Stimulated activated CD8-positive, alpha-beta memory T cell treated with anti-CD3 and anti-CD28 coated beads, Interleukin-4, amount 100 ng/mL, for 1 hour (primary cell): ENCODE measurements around the gene TLCD1.

ENCODE experiments used
- DNase-seq, 2 donors: peaks; one replicate each; pipeline ENCODE4 v3.0.0-alpha.2; 2020; ENCODE audit warnings: low read depth in 2 of 2, low spot score in 1 of 2

The TLCD1 gene

DNA sequence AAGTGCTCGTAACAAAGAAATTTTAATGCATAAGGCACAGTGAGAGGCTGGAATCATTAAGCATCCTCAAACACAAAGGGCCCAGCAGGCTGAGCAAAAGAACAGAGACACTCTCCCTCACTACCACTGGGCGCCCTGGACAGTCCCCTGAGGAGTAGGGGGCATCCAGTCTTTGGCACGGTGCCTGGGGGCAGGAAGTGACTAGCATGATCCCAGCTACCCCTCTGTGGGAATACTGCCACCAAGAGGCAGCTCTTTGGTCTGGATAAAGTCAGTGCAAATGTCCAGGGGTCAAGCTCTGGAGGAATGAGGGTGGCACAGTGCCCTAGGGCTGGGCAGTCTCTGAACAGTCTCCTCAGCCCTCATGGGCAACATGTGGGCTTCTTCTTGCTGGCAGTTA, 11.8 kb downstream of the TLCD1 start:
- no peak for DNase-seq

DNA sequence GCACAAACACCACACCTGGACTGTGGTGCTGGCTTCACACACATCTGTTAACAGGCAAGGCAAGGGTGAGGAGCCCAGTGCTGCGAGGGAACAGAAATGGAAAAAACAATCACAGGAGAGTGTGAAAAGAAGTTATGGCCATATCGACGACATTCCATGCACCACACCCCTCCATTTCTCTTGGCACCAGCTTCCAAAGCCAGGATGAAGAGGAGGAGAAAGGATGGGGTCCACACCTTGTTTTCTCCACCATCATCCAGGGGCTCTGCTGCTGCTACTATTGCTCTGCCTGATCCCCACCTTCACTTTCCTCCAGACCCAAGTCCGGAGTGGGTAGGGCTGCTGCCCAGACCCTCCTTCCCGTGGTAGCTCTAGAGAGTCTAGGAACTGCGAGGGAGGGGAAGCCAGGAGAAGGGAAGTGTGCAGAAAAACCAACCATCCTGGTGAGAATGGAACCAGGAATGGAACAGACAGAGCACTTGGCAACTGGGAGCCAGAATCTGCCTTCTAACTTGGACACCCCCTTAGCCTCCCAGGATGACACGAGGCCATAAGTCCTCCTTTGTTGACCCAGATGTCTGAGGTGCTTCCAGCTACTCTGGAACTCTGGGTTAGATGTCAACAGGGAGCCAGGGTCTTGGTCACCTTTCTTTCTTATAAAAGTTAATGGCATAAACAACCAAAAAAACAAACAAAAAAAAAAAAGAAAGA, 13.2 kb downstream of the TLCD1 start:
- no peak for DNase-seq

DNA sequence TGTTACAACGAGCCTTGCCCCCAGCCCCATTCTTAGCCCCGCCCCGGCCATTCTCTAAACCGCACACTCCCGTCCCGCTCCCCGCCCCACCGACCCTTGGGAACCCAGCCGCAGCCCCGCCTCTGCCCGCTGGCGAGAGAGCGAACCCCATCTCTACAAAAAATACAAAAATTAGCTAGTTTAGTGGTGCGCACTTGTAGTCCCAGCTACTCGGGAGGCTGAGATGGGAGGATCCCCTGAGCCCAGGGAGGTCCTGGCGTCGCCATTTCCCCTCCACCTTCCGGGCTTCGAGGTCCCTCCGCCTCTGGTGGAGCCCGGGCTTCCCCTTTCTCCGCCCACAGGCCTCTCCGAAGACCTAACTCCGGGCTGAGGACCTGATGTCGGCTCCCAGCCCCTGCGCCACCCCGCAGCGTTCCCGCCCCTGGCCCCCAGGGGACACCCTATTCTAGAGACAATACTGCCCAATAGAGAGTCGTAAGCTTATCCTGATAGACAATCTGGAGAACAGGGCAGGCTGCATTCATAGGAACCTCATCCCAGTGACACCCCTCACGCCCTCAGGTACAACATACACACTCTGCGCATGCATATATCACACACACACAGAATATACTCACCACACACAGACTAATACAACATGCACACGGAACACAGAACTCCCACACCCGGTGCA, 13.9 kb downstream of the TLCD1 start:
- DNase-seq = no peak

DNA sequence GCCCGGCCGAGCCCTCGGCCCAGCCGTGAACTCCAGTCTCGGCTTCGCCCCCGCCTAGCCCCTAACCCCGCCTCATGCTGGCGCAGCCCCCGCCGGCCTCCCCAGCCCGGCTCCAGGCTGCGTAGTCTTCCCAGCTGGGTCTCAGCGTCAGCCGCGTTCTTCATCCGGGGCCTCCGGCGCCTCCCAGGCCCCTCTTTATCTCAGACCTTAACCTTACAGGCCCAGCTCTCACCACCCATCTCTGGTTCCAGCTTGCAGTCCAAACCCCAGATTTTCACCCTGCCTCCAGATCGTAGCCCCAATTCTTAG, 14.4 kb downstream of the TLCD1 start, which contains the start of gene PROCA1:
Gene PROCA1, minus strand, starts transcription at position 166 of the 309 bp plus-strand sequence. CDS start 228 bp downstream, outside the sequence.
- DNase-seq = no peak

DNA sequence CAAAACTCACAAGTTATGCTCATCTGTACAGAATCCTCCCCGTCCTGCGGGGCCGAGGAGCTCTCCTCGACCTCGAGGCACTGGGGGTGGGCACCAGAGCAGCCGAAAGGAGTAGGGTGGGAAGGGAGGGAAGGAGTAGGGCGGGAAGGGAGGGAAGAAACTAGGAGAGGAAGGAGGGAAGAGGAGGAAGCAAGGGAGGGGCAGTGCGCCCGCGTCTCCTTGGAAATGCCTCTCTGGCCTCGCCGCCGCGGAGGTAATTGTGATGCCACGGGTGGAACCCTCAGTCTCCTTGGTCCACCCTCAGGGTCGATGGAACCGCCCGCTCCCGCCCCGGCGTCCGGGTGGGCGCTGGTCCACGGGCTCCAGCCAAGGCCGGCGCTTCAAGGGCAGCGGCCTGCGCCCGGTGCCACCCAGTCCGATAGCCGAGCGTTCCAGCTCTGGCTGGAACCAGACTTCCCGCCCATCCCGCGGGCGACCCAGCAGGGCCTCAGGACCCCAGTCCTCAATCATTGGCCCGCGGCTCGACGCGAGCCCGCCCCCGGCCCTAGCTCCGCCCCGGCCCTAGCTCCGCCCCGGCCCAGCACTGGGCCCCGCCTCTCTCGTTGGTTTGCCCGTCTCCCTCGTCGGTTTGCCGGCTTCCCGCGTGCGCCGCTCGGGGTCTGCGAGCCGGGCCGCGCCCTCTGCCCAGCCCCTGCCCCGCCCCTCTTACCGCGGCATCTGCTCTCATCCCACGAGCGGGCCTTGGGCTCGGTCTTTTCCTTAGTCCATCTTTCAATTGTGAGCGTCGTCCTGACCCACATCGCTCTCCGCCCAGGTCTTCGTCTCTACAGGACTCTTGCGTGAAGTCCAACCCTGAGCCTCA, 14.9 kb downstream of the TLCD1 start:
- peak; percentile 68 to 81 for DNase-seq

DNA sequence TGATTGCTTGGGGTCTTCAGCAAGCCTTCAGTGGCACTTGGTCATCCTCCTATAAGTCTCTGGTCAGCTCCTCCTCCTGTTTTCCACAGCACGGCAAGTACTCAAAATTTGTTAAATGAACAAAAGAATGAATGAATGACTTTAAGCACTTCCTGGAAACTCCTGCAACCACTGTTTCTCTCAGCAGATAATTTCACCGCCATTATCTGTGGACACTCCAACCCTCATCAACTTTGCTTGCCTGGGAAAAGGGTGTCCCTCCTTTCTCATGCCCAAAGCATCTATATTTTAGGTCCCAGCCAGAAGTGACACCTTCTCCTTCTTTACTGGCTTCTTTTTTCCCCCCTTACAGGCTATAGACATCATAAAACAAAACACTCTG, 18.7 kb downstream of the TLCD1 start:
- DNase-seq = no peak

DNA sequence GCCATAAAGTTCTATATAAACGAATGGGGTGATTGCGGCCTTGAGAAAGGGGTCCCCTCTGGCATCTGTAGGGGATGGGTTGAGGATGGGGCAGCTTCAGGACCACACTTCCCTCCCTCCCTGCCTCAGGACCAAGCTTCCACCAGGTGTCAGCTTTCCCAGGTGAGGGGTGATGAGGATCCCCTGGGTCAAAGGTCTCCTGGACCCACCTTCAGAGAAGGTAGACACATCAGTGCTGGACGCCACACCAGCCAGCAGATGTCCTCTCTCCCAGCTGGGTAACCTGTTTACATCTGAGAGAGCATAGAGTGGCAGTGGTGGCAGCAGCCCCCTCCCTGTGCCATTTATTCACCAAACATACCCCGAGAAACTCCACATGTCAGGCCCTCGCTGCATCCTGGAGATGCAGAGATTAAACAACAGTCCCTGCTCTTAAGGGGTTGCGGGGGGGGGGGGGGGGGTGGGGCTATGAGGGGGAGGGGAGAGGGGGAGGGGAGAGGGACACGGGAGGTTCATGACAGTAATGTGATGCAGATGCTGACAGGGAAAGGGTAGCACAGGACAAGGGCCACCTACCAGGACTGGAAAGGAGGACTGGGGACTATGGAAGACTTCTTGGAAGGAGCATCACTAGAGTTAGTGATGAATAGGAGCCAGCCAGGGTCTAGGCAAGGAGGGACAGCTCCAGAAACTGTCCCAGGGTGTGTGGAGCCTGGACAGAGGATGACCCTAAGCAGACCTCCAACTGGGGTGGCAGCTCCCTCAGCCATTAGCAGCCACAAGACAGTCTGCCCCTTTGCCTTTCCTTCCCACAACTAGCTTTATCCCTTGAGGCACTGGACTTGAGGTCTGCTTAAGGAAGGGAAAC, 19.3 kb downstream of the TLCD1 start:
- DNase-seq = no peak

DNA sequence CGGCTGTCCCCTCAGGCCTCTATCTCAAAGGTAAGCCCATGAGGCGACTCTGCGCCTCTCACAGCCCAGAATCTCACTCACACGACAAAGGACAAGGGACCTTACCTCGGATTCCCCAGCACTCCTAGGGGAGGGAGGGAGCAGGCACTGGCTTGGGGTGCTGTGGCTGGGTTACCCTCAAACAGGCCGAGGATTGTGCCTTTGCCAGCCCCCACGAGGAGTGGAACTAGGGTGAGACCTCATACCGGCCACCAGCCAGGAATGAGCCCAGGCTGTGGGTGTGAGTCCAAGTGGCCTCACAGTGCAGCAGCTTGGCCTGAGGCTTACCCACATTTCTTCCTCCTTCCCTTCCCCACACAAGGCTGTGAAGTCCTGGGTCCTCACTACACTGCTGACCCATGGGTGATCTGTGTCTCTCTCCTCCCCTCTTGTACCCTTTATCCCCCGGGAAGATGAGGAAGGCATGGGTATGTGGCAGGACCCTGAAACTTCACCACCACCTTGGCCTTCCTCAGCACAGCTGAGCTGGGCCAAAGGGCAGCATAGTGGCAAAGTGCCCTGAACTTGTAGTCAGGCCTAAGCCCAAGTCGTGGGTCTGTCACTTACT, 20.2 kb downstream of the TLCD1 start:
- DNase-seq = no peak

DNA sequence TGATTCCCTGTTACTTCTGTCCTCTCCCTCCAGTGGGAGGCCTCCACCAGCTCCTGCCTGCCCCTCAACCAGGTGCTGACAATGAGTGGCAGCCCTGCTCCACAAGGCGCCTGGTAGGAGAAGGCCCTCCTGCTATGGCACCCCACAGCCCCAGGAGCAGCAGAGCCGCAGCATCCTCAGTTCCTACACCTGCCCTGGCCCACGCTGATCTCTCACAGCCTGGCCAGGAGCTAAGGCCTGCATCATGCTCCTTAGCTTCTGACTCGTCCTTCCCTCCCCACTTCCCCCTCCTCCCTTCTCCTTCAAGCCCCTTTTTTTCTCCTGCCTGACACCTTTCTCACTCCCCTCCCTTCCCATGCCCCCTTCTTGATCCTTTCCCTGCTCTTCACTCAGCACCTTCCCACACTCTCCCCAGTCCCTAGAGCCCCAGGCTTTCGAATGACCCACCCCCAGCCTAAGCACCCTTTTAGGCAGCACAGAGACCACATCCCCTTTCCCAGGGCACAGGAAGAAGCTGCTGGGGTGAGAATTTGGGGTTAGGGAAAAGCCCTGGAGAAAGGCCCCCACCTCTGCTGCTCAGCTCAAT, 20.9 kb downstream of the TLCD1 start:
- DNase-seq = no peak

DNA sequence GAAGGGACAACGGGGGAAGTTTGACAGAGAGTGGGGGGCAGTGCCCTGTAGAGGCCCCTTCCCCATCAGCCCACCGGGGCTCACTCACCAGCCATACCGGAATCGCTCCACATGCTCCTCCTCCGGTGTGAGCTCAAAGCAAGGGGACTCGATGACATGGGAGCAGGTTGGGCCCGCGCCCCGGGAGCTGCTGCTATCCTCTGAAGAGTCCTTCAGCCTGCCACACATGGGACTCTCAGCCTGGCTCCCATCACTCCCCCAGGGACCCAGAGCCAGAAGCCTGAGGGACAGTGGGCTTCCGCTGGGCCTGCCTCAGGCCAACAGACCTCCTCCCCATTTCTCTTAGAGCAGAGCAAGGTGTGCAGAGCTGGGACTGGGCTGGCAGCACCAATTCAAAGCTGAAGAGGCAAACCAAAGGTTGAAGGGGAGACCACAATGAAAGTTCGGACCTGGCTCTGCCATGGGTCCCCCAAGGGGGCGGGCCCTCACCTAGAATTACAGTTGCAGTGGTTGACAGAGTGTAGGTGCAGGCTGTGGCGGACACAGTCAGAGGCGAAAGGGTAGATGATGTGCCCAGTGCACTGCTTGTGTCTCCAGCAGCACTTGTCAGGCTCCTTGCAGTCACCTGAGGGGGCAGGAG, 21.7 kb downstream of the TLCD1 start:
- no peak for DNase-seq

DNA sequence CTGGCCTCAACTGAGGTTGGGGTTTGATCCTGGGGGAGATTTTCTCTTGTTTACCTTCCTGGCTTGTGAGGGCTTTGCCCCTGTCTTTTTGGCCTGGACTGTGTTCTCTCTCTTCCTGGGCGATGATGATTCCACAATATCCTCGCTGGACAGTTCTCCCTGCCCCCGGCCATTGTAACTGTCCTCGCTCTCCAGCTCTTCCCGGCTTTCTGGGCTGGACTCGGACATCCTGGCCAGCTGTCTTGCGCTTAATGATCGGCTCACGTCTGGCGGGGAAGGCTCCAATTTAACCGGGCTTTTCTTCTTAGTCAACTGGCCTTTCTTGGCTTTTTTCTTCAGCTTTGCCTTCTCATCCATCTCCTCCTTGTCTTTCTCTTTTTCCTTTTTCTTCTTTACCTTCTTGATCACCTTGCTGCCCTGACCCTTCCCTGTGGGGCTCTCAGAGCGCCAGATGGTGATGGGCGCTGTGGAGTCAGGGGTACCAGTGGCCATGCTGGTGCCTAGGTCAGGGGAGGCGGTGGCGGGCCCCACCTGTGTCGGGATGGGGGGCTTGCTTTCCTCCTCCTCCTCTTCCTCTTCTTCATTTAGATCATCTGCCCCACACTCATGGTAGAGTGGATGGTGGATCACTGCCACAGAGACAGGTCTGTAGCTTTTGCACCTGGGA, 22.3 kb downstream of the TLCD1 start:
- no peak for DNase-seq

DNA sequence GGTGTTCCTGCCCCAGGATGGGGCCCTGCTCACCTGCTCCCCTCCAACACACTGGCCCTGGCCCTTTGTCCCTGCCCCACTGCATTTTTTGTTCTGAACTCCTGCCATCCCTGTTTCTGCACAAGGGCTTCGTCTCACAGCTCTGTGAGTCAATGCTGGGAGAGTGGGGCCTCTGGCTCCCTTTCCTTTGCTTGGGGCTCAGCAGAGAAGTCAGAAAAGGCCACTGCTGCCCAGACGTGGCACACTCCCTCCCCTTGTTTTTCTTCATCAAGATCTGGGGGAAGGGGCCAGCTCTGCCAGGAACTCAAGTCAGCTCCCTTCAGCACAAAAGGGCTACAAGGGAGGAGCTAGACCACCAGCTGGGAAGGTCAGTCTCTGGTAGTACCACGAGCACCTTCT, 23.3 kb downstream of the TLCD1 start:
- DNase-seq = no peak

DNA sequence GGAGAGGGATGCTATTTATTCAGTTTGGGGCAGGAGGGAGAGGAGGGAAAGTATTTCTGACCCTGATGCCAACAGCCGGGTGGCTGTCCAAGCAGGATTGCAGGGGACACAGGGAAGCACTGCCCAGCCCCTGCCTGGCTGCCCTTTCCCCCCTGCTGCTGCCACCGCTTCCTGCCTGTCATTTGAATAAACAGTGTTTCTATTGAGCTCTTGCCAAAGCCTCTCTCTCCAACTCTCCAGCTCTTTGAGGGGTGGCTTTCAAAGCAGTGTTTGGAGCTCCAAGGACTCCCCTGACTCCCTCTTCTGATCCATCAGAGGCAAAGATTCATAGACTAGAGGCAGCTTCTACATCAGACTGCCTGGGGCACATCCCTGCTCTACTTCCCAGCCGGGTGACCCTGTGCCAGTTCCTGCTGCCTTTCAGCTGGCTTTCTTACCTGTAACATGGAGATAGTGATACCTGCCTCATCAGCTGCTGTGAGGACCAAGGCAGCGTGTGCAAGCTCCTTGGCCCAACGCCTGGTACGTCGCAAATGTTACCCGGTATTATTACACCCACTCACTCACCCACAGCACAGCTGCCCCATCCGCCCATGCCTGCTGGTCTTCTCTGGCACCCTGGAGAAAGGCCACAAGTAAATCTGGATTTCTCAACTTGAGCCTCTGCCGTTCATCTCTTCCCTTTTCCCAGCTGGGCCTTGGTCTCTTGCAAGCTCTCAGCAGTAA, 23.8 kb downstream of the TLCD1 start:
- no peak for DNase-seq

DNA sequence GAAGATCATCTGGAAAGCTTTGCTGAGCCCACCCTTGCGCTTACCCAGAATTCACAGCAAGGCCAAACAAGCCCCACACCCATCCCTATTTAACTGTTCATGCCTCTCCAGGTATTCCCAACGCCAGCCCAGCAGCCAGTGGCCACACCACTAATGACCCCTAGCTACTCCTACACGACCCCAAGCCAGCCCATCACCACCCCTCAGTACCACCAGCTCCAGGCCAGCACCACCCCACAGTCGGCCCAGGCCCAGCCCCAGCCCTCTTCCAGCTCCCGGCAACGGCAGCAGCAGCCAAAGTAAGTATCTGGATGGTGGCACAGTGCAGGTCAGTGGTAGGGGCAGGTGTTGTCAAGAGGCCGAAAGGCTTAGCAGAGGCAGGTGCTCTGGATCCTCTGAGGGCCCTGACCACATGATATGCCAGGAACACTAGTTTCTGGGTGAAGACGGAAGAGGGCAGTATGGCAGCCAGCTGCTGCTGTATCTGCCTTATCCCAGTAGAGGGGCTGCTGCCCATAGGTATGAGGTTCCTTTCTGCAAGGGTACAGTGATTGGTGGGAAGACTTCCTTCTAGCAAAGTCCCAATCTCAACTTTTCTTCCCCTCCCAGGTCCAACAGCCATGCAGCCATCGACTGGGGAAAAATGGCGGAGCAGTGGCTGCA, 25.1 kb downstream of the TLCD1 start:
- no peak for DNase-seq

DNA sequence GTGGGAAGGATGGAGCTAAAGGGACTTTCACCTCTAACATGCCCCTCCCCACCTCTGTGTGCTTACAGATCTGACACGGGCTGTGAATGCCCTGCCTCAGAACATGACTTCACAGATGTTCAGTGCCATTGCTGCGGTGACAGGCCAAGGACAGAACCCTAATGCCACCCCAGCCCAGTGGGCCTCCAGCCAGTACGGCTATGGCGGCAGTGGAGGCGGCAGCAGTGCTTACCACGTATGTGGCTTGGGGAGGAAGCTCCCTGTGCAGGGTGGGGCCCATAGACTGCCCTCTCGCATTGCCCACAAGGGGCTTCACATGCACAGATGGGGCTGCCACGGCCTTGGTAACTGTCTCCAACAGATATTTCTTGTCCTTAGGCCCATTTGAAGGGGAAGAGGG, 25.8 kb downstream of the TLCD1 start:
- no peak for DNase-seq

DNA sequence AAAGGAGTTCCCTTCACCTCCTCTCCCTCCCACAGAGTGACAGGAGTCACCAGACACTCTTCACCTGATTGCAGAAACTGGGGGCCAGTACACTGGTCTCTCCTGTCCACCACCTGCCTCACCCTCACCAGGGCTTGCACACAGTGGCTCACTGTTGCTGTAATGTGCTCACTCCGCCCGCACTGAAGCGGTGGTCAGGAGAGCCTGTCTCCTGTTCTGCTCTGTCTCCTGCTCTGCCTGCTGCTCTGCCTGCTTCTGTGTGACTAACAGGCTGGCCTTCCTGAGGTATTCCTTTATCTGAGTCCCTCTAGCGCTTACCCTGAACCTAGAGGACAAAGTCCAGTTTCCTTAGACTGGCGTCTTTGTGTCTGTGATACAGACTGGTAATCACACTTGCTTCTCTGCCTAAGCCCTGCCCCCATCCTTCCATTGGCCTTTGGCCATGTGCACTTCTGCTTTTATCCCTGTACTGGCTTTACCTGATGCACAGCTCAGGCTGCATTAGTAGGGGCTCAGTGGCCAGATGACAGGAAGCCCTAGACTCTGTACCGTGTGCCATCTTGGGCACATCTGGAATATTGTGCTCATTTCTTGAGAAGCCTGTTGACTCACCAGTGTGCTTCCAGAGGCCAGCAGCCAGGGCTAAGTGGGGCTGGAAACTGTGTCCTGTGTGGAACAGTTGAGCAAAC, 27.6 kb downstream of the TLCD1 start:
- DNase-seq = no peak

DNA sequence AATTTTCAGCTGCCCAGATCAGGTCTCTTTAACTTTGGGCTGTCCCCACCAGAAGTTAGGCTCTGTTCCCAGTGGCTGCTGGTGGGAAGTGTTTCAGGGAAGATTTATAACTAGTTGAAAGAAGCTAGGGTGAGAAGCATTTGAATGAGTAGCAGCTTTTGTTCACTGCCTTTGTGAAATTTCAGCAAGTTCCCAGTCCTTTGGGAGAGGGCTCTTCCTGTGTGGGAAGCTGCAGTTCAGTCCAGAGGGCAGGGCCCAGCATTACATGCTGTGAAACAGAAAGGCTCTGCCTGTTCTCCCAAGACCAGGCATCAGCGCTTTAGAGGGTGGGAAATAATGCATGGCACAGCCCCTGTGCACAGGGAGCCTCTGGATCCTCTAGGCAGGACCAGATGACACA, 32.2 kb downstream of the TLCD1 start:
- DNase-seq = no peak

DNA sequence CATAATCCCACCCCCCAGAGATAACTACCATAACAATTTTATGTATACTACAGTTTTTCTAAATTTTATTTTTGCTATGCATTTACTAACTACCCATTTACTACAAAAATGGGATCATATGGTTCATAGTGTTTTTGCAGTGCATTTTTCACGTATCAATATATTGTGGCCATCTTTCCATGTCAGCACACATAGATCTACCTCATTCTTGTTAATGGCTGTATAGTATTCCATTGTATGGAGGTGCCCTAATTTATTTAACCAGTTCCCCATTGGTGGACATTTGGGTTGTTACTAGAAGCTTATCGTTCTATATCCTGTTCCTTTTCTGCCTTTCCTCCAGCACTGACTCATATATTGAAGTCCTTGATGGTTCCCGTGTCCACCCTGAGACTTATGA, 37.0 kb downstream of the TLCD1 start:
- no peak for DNase-seq
